HG02610 (cell line): ENCODE measurements around the gene TERB1.
"Not testable (repeated sequence)": the region's sequence is repeated elsewhere in the genome, so short reads cannot be mapped to it uniquely, and the experiment has no call there.

ENCODE experiments used
- ATAC-seq: cut with Tn5 transposase; IDR thresholded peaks from one replicate; pipeline ENCODE4 v1.9.1; 2021; ENCODE audit warnings: mild to moderate bottlenecking, moderate library complexity; ENCODE audit not compliant: unreplicated experiment

The TERB1 gene

GRCh38 chr16:66824006-66824405, 22.6 kb upstream of the TERB1 start:
- no peak for ATAC-seq

- no peak for ATAC-seq
Measured at GRCh38 chr16:66814734-66815133, 13.3 kb upstream of the TERB1 start.

GRCh38 chr16:66811043-66811442, 9.7 kb upstream of the TERB1 start:
- ATAC-seq = no peak

GRCh38 chr16:66810391-66810790, 9.0 kb upstream of the TERB1 start:
- no peak for ATAC-seq

- ATAC-seq = no peak
Measured at GRCh38 chr16:66809765-66810164, 8.4 kb upstream of the TERB1 start.

- ATAC-seq = no peak
Measured at GRCh38 chr16:66802159-66802558, 775 bp upstream of the TERB1 start.

- no peak for ATAC-seq
Measured at GRCh38 chr16:66800856-66801255, 528 bp downstream of the TERB1 start.

- ATAC-seq = no peak
Measured at GRCh38 chr16:66798161-66798560, 3.2 kb downstream of the TERB1 start.

- not testable (repeated sequence) for ATAC-seq
Measured at GRCh38 chr16:66793984-66794383, 7.4 kb downstream of the TERB1 start.

GRCh38 chr16:66790130-66790733, 11.2 kb downstream of the TERB1 start:
- ATAC-seq = no peak

GRCh38 chr16:66787427-66787826, 14.0 kb downstream of the TERB1 start:
- no peak for ATAC-seq

GRCh38 chr16:66786551-66786950, 14.8 kb downstream of the TERB1 start:
- no peak for ATAC-seq

GRCh38 chr16:66776457-66776856, 24.9 kb downstream of the TERB1 start:
- no peak for ATAC-seq

- ATAC-seq = no peak
Measured at GRCh38 chr16:66774981-66775380, 26.4 kb downstream of the TERB1 start.

GRCh38 chr16:66758086-66758485, 43.3 kb downstream of the TERB1 start:
- no peak for ATAC-seq

- ATAC-seq = no peak
Measured at GRCh38 chr16:66754819-66755218, 46.6 kb downstream of the TERB1 start.

GRCh38 chr16:66754211-66754610, 47.2 kb downstream of the TERB1 start:
- no peak for ATAC-seq

GRCh38 chr16:66752958-66753357, 48.4 kb downstream of the TERB1 start:
- no peak for ATAC-seq

GRCh38 chr16:66752379-66752778, 49.0 kb downstream of the TERB1 start:
- ATAC-seq = no peak

GRCh38 chr16:66751992-66752322, 49.4 kb downstream of the TERB1 start:
- no peak for ATAC-seq

- ATAC-seq = peak; percentile 86
Measured at GRCh38 chr16:66751303-66751991, 49.9 kb downstream of the TERB1 start, which contains the start of gene DYNC1LI2. Gene DYNC1LI2 (minus strand): TSS chr16:66751609. CDS start chr16:66751591, 18 bp downstream.

- ATAC-seq = peak; percentile 12
Measured at GRCh38 chr16:66751053-66751302, 50.4 kb downstream of the TERB1 start.
